ENCODE measurements around the gene VAMP5. TPM values are rescaled to one million over a fixed set of nuclear protein-coding genes. Genes with fewer than 3 reads are reported as not detected.

Gene VAMP5
- total RNA-seq, 1 experiment from 2014 or later: 6.3 TPM

DNA sequence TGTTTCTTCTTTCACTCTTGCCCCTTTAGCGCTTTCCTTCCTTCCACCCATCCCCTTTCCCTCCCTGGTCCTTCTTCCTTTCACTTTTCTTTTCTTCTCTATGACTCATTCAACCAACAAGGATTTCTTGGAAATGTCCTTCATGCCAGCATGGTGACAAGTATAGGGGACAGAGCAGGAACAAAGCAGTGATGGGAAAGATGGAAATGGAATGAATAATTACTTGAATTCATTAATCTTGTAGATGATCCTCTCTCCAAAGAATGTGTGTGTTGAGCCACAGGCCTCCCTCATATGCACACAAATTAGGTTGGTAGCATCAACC lies 1.5 kb downstream of the VAMP5 start (continued):
- no peak for TF ChIP-seq SMAD4 (CRISPR knock-in tag; IDR thresholded peaks at IDR 0.05)
- no peak for TF ChIP-seq NR1H2 (CRISPR knock-in tag; IDR thresholded peaks at IDR 0.05)
- TF ChIP-seq NR3C1 (CRISPR knock-in tag; conservative IDR thresholded peaks at IDR 0.05; ENCODE audit: low read depth): no peak

DNA sequence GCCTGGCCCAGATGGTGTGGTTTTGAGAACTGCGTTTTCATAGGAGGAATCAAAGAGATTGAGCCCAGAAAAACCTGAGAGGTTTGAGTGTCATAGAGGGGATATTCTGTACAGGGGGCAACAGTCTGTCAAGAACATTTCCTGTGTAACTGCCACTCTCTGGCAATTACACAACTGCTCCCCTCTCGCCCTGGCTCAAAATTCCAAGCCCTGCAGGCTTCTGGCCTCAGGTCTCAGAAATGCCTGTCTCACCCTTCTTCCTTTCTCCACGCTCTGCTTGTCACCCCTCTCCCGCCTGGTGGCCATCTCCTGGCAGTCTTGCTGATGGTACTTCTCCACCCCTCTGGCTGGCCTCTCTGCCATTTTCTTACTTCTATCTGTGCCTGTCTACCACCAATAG lies 4.0 kb downstream of the VAMP5 start:
- POLR2A ChIA-PET: interaction anchor here (0.6 to 1.2 kb wide), 2 partner anchors 16 to 49 kb away, joined by 3 read pairs; partner anchors contain the start of gene MAT2A

DNA sequence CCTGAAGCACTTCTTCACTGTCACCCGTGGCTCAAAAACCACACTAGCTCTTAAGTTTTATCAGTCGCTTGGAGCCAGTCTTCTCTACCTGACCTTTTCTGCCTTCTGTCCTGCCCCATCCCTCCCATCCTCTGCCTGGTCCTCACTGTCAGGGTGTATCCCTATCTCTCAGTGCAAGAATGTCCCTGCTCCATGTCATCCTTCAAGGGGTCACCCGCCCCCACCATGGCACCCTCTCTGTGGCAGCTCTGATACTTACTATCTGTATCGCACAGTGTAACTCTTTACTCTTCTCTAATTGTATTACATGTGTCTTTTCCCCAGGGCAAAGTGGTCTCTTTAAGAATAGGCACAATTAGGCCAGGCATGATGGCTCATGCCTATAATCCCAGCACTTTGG lies 4.4 kb downstream of the VAMP5 start:
- POLR2A ChIA-PET: interaction anchor here (0.6 kb wide), 1 partner anchor 17 kb away, joined by 3 read pairs; no protein-coding TSS in a partner anchor
- CTCF ChIA-PET: no interaction called here
- Mint-ChIP-seq H3K9me3 (no peaks in the 10 kb centered on the region), H3K4me3 (no peak overlapping the region), H3K36me3 (no peaks in the 10 kb centered on the region), H3K27ac (no peak overlapping the region), H3K27me3 (ENCODE audit: low read depth) (peaks cover 38% of the 10 kb centered on the region), H3K4me1 (peaks cover 11% of the 10 kb centered on the region)
- DNase-seq (ENCODE audit: low spot score): no peak
- no peak for ATAC-seq
- TF ChIP-seq ZBTB21 (CRISPR knock-in tag; IDR thresholded peaks at IDR 0.05; ENCODE audit: borderline replicate concordance) (no peak), SOX15 (CRISPR knock-in tag; IDR thresholded peaks at IDR 0.05) (no peak), RORB (CRISPR knock-in tag; IDR thresholded peaks at IDR 0.05) (no peak), ZNF232 (CRISPR knock-in tag; IDR thresholded peaks at IDR 0.05) (no peak), EMX1 (CRISPR knock-in tag; IDR thresholded peaks at IDR 0.05) (no peak), CREB1 (CRISPR knock-in tag; IDR thresholded peaks at IDR 0.05) (no peak), FOXJ3 (CRISPR knock-in tag; IDR thresholded peaks at IDR 0.05; ENCODE audit: borderline replicate concordance) (no peak), ZNF121 (CRISPR knock-in tag; IDR thresholded peaks at IDR 0.05) (no peak), NFYB (CRISPR knock-in tag; conservative IDR thresholded peaks at IDR 0.05; ENCODE audit: low read depth) (no peak)
- TF ChIP-seq, protein P1, sequence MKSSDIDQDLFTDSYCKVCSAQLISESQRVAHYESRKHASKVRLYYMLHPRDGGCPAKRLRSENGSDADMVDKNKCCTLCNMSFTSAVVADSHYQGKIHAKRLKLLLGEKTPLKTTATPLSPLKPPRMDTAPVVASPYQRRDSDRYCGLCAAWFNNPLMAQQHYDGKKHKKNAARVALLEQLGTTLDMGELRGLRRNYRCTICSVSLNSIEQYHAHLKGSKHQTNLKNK (CRISPR knock-in tag; IDR thresholded peaks at IDR 0.05): no peak
- TF ChIP-seq, protein P2, sequence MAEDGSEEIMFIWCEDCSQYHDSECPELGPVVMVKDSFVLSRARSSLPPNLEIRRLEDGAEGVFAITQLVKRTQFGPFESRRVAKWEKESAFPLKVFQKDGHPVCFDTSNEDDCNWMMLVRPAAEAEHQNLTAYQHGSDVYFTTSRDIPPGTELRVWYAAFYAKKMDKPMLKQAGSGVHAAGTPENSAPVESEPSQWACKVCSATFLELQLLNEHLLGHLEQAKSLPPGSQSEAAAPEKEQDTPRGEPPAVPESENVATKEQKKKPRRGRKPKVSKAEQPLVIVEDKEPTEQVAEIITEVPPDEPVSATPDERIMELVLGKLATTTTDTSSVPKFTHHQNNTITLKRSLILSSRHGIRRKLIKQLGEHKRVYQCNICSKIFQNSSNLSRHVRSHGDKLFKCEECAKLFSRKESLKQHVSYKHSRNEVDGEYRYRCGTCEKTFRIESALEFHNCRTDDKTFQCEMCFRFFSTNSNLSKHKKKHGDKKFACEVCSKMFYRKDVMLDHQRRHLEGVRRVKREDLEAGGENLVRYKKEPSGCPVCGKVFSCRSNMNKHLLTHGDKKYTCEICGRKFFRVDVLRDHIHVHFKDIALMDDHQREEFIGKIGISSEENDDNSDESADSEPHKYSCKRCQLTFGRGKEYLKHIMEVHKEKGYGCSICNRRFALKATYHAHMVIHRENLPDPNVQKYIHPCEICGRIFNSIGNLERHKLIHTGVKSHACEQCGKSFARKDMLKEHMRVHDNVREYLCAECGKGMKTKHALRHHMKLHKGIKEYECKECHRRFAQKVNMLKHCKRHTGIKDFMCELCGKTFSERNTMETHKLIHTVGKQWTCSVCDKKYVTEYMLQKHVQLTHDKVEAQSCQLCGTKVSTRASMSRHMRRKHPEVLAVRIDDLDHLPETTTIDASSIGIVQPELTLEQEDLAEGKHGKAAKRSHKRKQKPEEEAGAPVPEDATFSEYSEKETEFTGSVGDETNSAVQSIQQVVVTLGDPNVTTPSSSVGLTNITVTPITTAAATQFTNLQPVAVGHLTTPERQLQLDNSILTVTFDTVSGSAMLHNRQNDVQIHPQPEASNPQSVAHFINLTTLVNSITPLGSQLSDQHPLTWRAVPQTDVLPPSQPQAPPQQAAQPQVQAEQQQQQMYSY (CRISPR knock-in tag; IDR thresholded peaks at IDR 0.05): no peak

More for the DNA sequence above, 4.0 kb downstream of the VAMP5 start:
- Mint-ChIP-seq H3K4me1 (peaks cover 11% of the 10 kb centered on the region), H3K4me3 (no peak overlapping the region), H3K9me3 (no peaks in the 10 kb centered on the region), H3K27ac (no peak overlapping the region), H3K27me3 (ENCODE audit: low read depth) (peaks cover 42% of the 10 kb centered on the region), H3K36me3 (no peaks in the 10 kb centered on the region)
- no peak for DNase-seq (ENCODE audit: low spot score)
- CTCF ChIA-PET: interaction anchor here (0.7 kb wide), 1 partner anchor 27 kb away, joined by 3 read pairs; the partner anchor contains the start of gene GGCX
- TF ChIP-seq, protein P3, sequence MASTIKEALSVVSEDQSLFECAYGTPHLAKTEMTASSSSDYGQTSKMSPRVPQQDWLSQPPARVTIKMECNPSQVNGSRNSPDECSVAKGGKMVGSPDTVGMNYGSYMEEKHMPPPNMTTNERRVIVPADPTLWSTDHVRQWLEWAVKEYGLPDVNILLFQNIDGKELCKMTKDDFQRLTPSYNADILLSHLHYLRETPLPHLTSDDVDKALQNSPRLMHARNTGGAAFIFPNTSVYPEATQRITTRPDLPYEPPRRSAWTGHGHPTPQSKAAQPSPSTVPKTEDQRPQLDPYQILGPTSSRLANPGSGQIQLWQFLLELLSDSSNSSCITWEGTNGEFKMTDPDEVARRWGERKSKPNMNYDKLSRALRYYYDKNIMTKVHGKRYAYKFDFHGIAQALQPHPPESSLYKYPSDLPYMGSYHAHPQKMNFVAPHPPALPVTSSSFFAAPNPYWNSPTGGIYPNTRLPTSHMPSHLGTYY (CRISPR knock-in tag; IDR thresholded peaks at IDR 0.05): no peak
- TF ChIP-seq, protein P4, sequence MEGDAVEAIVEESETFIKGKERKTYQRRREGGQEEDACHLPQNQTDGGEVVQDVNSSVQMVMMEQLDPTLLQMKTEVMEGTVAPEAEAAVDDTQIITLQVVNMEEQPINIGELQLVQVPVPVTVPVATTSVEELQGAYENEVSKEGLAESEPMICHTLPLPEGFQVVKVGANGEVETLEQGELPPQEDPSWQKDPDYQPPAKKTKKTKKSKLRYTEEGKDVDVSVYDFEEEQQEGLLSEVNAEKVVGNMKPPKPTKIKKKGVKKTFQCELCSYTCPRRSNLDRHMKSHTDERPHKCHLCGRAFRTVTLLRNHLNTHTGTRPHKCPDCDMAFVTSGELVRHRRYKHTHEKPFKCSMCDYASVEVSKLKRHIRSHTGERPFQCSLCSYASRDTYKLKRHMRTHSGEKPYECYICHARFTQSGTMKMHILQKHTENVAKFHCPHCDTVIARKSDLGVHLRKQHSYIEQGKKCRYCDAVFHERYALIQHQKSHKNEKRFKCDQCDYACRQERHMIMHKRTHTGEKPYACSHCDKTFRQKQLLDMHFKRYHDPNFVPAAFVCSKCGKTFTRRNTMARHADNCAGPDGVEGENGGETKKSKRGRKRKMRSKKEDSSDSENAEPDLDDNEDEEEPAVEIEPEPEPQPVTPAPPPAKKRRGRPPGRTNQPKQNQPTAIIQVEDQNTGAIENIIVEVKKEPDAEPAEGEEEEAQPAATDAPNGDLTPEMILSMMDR (IDR thresholded peaks at IDR 0.05): no peak
- no peak for TF ChIP-seq ZNF232 (CRISPR knock-in tag; IDR thresholded peaks at IDR 0.05)
- TF ChIP-seq NFATC4 (CRISPR knock-in tag; IDR thresholded peaks at IDR 0.05): no peak
- TF ChIP-seq CREM (CRISPR knock-in tag; IDR thresholded peaks at IDR 0.05): no peak
- TF ChIP-seq, protein P5, sequence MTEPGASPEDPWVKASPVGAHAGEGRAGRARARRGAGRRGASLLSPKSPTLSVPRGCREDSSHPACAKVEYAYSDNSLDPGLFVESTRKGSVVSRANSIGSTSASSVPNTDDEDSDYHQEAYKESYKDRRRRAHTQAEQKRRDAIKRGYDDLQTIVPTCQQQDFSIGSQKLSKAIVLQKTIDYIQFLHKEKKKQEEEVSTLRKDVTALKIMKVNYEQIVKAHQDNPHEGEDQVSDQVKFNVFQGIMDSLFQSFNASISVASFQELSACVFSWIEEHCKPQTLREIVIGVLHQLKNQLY (CRISPR knock-in tag; IDR thresholded peaks at IDR 0.05): no peak
- TF ChIP-seq NR1H2 (CRISPR knock-in tag; IDR thresholded peaks at IDR 0.05): no peak
- TF ChIP-seq ESRRA (CRISPR knock-in tag; IDR thresholded peaks at IDR 0.05; ENCODE audit: borderline replicate concordance): no peak
- no peak for TF ChIP-seq GTF2I (CRISPR knock-in tag; conservative IDR thresholded peaks at IDR 0.05)
- TF ChIP-seq JAZF1 (CRISPR knock-in tag; IDR thresholded peaks at IDR 0.05): no peak
- TF ChIP-seq, protein P6, sequence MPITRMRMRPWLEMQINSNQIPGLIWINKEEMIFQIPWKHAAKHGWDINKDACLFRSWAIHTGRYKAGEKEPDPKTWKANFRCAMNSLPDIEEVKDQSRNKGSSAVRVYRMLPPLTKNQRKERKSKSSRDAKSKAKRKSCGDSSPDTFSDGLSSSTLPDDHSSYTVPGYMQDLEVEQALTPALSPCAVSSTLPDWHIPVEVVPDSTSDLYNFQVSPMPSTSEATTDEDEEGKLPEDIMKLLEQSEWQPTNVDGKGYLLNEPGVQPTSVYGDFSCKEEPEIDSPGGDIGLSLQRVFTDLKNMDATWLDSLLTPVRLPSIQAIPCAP (CRISPR knock-in tag; IDR thresholded peaks at IDR 0.05): no peak
- TF ChIP-seq, protein P7, sequence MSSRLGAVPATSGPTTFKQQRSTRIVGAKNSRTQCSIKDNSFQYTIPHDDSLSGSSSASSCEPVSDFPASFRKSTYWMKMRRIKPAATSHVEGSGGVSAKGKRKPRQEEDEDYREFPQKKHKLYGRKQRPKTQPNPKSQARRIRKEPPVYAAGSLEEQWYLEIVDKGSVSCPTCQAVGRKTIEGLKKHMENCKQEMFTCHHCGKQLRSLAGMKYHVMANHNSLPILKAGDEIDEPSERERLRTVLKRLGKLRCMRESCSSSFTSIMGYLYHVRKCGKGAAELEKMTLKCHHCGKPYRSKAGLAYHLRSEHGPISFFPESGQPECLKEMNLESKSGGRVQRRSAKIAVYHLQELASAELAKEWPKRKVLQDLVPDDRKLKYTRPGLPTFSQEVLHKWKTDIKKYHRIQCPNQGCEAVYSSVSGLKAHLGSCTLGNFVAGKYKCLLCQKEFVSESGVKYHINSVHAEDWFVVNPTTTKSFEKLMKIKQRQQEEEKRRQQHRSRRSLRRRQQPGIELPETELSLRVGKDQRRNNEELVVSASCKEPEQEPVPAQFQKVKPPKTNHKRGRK (CRISPR knock-in tag; IDR thresholded peaks at IDR 0.05; ENCODE audit: borderline replicate concordance): no peak
- TF ChIP-seq HMGA2 (CRISPR knock-in tag; IDR thresholded peaks at IDR 0.05): no peak
- no peak for ATAC-seq
